GM12874 (cell line): Measurements from ENCODE around the gene ZBTB9.

Experiments
- TF ChIP-seq, protein P1 (sequence below): IDR thresholded peaks from 2 replicates; pipeline ENCODE4 v1.5.1; 2011; ENCODE audit warnings: low read depth, mild to moderate bottlenecking, control low read depth, low read length, moderate library complexity; ENCODE audit not compliant: insufficient read depth

The ZBTB9 gene

DNA sequence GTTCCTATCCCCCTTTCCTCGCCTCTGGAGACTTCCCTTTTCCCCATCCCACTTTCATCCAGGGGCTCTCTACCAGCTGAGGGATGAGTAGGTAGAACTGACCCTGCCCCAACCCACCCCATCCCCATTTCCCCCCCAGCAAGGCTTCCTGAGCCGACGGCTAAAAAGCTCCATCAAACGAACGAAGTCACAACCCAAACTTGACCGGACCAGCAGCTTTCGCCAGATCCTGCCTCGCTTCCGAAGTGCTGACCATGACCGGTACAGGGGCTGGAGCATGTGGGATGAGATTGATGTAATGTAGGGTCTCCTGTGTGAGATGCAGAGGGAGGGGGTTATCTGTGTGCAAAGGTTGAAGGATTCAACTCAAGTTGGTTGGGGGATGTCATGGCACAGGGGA is 21.8 kb upstream of the ZBTB9 start:
- TF ChIP-seq, protein P1, sequence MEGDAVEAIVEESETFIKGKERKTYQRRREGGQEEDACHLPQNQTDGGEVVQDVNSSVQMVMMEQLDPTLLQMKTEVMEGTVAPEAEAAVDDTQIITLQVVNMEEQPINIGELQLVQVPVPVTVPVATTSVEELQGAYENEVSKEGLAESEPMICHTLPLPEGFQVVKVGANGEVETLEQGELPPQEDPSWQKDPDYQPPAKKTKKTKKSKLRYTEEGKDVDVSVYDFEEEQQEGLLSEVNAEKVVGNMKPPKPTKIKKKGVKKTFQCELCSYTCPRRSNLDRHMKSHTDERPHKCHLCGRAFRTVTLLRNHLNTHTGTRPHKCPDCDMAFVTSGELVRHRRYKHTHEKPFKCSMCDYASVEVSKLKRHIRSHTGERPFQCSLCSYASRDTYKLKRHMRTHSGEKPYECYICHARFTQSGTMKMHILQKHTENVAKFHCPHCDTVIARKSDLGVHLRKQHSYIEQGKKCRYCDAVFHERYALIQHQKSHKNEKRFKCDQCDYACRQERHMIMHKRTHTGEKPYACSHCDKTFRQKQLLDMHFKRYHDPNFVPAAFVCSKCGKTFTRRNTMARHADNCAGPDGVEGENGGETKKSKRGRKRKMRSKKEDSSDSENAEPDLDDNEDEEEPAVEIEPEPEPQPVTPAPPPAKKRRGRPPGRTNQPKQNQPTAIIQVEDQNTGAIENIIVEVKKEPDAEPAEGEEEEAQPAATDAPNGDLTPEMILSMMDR: no peak

DNA sequence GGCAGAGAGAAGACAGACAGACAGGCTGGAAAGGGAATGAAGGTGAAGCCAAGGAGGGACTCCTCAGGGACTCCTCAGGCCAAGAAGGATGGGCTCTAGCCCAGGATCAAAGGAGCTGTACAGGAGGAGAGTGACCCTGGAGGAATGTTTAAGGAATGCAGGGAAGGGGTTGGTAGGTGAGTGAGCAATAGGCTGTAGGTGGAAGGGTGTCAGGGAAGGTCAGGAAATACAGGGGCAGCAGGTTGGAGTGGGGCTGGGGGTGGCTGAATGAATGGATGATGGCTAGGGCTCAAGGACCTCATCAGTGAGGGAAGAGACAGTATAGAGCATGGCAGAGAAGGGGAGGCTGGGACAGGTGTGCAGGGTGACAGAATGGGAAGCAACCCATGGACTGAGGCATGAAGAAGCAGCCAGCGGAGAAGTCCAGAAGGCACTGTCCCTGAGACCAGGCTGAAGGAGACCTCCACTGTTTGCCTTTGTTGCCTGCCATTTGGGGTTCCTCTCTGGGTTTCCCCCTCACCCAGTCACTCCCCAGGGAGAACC is 21.3 kb upstream of the ZBTB9 start:
- TF ChIP-seq, protein P1: no peak

DNA sequence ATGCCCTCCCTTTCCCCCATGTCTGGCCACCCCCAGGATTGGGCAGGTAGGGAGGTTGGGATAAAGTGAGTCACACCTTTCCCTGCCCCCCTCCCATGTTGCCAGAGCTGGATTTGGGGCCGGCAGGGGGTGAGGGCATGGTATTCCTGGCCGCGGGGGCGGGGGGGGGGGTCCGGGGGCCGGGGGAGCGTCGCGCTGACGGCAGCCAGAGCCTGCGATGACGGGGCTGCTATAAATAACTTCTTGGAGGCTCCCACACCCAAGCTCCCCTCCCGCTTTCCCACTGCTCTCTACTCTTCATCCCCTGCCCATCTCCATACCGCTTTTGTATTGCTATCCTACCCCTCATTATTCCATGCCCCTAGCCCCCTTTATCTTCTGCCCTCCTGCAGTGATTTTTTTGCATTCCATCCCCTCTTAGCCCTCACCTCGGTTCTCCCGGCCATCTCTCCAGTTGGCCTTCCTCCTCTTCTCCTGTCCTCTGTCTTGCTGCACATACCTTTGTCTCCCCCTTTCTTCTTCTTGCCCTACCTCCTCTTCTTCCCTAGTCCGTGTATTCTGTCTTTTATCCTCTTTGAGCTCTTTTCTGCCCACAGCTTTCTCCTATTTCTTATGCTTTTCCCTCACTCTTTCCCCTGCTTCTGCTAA is 20.7 kb upstream of the ZBTB9 start:
- TF ChIP-seq, protein P1: no peak

DNA sequence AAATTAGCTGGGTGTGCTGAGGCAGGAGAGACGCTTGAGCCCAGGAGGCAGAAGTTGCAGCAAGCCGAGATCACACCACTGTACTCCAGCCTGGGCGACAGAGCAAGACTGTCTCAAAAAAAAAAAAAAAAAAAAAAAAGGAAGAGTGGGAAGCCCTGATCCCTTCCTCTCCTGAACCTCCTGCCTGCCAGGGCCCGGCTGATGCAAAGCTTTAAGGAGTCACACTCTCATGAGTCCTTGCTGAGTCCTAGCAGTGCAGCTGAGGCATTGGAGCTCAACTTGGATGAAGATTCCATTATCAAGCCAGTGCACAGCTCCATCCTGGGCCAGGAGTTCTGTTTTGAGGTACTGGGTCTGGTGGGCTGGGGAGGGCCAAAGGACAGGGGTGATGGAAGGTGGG is 19.4 kb upstream of the ZBTB9 start:
- TF ChIP-seq, protein P1: no peak

DNA sequence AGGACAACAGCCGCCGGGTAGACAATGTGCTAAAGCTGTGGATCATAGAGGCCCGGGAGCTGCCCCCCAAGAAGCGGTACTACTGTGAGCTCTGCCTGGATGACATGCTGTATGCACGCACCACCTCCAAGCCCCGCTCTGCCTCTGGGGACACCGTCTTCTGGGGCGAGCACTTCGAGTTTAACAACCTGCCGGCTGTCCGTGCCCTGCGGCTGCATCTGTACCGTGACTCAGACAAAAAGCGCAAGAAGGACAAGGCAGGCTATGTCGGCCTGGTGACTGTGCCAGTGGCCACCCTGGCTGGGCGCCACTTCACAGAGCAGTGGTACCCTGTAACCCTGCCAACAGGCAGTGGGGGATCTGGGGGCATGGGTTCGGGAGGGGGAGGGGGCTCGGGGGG is 16.7 kb upstream of the ZBTB9 start:
- TF ChIP-seq, protein P1: no peak

DNA sequence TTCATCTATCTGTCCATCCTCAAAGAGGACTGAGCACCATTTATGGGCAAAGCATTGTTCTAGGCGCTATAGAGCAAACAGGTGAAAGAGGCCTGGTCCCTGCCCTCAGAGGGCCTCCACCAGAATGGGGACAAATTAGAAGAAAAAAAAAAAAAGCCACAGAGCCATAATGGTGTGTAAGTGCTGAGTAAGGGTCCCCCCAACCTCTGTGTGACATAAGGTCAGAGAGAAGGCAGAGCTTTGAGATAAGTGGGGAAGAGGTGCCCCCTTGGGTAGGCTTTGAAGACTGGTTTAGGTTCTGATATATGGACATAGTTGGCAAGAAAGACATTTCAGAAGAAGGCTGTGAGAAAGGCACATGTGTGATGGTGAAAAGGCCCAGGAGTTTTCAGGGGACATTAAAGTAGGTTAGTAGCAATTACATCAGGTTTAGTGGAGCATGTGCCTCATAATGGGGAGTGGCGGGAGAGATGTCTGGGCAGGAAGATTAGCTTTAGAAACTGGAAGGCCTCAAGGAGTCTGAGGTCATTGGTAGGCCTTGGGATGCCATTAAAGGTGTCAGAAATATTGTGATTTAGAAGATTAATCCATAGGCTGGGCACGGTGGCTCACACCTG is 15.3 kb upstream of the ZBTB9 start:
- TF ChIP-seq, protein P1: no peak

- TF ChIP-seq, protein P1: no peak
Measured at GRCh38 chr6:33439956-33440648, 14.3 kb upstream of the ZBTB9 start.
